NCI-H510A (cell line): ENCODE data around the gene ARL8A.

Experiments used
- DNase-seq: peaks from one replicate; lab custom pipeline; 2025; lab: John Stamatoyannopoulos, UW

ARL8A gene

DNA sequence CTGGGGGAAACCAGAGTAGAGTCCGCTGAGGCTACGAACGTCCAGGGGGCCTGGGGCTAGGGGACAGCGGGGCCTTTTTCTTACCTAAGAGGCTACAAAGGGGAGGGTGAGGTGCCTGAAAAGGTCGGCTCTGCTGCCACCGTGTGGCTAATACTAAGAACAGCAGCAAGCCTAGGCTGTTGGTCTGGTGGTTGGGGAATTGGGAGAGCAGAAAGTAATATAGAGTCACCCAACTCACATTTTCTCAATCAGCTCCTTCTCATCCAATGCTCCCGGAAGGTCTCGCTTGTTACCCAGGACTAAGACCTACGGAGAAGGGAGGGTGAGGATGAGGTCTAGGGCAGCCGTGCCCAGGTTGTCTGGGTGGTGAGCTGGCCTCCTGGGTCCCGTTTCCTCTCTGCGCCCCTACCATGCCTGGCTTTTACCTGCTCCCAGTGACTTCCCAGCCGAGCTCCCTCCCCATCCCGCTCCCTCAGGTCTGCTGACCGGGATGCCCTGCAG is 9.3 kb downstream of the ARL8A start:
- peak; percentile 25 for DNase-seq

DNA sequence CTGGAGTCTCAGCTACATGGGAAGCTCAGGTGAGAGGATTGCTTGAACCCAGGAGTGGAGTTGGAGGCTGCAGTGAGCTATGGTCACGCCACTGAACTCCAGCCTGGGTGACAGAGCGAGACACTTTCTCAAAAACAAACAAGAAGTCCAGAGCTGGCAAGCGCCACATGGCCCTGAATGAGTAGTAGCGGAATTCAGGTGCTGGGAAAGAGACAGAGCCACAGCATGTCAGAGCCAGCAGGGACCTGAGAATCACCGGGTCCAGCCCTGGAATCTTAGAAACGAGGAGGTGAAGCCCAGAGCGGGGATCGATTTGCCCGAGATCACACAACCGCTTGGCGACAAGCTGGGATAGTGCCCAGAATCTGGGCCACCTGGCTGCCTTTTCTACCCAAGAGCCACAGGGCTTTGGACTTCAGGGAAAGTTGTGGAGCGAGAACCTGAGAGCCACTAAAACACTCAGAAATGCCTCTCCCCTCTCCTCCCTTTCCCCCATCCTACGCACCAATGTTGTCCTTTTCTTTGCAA is 9.8 kb downstream of the ARL8A start:
- DNase-seq, result no peak

DNA sequence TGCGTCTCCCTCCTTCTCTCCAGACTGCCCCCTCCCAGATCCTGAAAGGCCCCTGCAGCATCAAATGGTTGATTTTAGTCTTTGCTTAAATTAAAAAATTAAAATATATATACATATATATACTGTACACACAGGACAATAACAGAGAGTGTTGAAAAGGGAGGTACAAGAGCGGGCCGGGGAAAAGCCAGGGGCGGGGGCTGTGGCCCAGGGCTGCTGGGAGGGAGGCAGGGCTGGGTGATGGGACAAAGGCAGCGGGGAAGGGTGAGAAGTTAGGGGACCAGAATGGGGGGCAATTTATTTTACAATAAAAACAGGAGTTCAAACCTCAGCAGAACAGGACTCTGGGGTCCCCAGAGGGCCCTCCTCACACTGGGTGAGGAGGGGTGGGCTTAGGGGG is 10.5 kb downstream of the ARL8A start:
- no peak for DNase-seq

DNA sequence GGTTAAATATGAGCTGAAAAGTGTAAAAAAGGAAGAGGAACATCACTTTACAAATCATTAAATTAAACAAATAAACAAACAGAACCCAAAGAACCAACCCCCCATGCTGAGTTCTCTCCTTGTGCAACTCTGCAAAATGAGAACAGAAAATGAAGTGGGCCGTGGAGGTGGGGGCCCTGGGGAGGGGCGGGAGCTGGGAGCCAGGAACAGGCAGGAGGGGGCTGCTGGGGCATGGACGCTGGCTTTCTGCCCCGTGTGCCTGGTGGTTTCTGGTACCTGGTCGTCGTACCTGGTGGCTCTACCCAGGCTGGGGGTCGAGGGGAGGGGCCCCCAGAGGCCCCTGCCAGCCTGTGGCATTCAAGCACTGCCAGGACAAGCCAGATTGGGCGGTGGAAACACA is 11.0 kb downstream of the ARL8A start:
- no peak for DNase-seq

DNA sequence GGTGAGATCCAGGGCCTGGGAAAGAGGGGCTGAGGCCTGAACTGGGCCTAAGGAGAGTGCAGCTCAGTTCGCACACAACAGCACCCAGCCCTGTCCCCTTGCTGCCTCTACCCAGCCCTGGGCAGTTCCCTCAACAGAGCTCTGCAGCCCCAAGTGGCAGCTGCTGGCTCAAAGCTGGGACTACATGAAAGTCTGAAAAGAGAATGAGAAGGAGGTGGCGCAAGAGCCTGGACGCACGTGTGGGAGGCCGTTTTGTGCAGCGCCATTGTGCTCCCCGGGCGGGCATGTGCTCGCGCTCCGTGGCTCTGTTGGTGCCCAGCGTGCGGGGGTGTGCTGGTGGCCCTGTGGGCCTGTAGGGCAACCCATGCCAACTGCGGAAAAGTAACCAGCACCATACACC is 11.5 kb downstream of the ARL8A start:
- DNase-seq, result no peak

DNA sequence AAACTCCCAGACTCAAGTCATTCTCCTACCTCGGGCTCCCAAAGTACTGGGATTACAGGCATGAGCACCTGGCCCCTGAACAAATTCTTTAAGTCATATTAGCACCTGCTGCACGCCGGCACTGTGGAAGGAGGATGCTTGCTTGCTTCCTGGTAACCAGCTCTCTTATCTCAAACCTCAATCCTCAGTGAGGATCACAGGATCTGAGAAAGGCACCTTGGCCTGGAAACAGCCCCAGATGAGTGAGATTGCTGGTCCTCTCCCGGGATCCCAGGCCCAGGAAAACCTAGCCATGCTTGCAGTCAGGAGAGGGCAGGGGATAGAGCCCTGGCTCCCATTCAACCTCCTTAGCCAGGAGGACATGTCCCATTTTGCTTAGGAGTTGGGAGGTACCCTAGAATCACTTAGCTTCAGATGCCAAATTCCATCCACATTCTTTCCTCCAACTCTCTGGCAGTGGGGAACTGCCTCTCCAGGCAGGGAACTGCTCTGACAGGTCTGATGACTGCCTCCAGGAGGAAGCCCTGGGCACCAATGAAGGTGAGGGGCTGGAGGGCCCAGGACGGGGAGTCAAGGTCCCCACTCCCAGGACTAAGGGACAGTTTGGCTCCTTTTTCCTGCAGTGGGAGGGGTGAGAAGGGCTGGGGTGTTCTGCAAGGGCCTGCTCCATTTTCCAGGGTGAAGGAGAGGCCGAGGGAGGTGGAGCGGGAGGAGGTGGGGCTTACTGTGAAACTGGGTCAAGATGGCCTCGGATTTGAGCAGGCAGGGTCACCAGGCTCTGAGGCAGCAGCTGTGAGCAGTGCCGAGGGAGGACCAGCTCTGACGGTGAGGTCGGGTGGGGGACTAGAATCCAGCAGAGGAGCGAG is 12.3 kb downstream of the ARL8A start:
- DNase-seq, result no peak

DNA sequence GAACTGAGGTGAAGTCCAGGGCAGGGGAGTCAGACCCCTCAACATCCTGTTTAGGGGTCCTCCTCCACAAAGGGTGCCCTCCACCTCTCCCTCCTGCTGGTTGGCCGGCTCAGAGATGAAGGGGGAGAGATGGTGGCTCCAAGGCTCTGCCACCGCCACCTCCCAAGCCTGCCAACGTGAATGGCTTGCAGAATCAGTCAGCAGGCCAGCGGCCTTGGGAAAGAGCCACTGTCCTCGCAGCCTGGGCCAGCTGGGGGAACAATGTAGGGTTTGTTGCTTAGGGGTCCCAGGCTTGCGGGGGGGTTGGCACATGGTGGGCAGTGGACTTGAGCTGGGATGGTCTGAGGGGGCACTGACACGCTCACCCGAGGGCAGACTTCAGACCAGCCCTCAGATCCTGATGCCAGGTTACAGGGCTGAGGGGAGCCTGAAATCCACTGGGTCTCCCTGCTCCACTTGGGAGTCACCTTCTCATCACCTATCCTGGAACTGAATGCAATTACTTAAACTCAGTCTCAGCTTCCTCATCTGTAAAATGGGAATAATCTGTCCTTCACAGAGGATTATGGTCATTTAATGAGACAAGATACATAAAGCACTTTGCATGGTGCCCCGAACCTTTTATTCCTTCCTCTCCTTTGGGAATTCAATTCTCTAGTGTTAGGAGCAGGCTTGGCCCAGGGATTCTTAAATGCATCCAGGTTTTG is 13.6 kb downstream of the ARL8A start:
- no peak for DNase-seq

DNA sequence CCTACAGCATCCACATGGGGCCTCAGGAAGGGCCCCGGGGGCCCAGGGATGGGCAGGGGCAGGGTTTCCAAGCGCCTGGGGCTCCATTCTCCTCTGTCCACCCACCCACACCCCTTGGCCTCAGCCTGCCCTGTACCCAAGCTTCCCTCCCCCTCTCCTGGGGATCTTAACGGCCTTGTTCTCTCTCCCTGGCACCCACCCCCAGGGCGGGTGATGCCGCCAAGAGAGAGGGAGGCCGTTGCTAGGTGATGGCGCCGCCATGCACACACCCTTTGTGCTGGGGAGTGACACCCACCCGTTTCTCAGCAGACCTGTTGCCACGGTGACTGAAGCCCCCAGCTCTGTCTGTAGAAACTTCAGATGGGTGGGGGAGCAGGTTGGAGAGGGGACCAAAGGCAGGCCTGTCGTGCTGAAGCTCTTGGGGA is 14.2 kb downstream of the ARL8A start:
- no peak for DNase-seq

DNA sequence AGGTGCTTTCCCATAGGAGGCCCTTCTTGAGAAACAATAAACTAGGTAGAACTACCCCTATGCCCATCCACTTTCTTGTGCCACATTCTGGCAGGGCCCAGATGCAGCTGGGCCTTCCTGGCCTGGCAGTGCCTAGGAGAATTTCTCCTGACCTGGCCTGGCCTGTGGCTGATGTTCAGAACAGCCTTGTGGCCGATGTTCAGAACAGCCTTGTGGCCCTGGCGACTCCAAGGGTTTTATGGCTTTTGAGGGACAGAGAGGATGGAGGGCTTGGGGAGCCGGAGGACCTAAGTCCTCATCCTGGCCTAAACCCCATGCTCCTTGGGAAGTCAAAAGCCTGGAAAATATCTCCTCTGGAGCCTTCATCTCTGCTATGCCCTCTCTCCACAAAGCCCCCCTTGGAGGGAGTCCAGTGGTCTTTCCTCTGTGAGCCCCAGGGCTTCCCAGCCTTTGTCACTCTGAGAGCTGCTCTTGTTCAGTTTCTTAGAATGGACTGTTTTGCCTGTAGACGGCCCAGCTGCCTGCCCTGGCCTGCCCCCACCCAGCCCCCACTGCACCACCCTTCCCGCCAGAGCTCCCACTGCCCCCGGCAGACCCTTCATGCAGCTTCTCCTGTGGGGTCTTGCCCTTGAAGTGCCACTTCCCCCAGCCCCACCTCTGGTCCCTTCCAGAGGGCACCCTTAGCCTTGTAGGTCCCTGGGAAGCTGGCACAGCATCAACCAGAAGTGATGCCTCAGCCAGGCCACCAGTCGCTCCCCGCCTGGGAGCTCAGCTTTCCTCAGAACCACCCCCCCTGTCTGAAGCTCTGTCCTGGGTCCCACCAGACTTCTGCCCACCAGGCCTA is 14.9 kb downstream of the ARL8A start:
- DNase-seq, result no peak

DNA sequence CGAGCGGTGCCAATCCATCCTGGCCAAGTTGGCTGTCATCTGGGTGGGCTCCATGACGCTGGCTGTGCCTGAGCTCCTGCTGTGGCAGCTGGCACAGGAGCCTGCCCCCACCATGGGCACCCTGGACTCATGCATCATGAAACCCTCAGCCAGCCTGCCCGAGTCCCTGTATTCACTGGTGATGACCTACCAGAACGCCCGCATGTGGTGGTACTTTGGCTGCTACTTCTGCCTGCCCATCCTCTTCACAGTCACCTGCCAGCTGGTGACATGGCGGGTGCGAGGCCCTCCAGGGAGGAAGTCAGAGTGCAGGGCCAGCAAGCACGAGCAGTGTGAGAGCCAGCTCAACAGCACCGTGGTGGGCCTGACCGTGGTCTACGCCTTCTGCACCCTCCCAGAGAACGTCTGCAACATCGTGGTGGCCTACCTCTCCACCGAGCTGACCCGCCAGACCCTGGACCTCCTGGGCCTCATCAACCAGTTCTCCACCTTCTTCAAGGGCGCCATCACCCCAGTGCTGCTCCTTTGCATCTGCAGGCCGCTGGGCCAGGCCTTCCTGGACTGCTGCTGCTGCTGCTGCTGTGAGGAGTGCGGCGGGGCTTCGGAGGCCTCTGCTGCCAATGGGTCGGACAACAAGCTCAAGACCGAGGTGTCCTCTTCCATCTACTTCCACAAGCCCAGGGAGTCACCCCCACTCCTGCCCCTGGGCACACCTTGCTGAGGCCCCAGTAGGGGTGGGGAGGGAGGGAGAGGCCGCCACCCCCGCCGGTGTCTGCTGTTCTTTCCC is 16.5 kb downstream of the ARL8A start:
- no peak for DNase-seq

DNA sequence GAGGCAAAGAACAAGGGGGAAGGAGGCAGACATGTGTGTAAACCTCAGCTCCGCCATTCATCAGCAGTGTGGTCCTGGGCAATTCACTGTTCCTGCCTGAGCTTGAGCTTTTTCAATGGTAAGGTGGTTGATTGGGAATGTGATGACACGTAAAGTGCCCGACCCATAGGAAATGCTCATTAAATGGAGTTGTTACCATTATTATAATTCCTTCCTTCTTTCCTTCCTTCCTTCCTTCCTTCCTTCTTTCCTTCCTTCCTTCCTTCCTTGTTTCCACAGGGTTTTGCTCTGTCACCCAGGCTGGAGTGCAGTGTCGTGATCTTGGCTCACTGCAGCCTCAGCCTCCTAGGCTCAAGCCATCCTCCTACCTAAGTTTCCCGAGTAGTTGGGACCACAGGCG is 17.5 kb downstream of the ARL8A start:
- no peak for DNase-seq

DNA sequence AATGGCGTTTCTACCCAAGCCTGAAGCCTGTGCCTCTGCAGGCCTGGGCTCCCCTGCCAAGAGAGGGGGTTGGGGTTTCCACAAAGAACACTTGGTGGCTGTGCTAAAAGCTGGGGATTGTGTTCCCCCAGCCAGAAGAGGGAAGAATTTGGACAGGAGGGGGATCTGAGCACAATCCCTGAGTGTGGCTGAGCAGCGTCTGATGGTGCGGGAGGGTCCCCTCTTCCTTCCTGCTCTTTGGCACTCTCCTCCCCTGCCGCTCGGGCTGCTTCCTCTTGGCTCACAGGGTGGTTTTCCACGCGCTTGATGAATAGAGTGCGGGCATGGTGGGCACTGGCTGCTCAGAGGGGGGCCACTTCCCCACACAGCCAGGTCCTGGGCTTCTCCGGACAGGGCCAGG is 18.1 kb downstream of the ARL8A start:
- no peak for DNase-seq

DNA sequence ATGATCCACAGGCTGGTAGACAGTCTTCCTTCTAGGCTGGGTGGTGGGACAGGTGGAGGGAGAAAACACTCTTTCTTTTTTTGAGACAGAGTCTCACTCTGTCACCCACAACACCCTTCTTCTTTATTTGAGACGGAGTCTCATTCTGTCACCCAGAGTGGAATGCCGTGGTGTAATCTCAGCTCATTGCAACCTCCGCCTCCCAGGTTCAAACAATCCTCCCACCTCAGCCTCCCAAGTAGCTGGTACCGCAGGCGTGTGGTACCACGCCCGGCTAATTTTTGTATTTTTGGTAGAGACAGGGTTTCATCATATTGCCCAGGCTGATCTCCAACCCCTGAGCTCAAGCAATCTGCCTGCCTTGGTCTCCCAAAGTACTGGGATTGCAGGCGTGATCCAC is 18.9 kb downstream of the ARL8A start:
- no peak for DNase-seq

DNA sequence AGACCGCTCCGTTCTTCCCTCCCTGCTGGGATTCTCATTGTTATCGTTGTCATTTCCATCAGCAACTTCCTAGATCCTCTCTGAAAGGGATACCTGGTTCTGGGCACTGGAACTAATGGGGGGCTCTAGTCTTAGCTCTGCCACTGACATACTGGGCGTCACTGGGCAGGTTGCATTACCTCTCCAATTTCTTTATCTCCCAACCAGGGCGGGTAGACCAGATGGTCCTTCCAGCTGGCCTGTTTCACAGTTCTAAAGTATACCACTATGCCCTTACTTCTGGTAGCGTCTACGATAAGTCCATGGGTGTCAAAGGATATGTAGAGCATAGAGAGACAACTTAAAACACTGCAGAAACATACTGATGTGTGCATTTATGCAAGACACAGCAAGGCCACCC is 20.4 kb downstream of the ARL8A start:
- DNase-seq, result no peak

DNA sequence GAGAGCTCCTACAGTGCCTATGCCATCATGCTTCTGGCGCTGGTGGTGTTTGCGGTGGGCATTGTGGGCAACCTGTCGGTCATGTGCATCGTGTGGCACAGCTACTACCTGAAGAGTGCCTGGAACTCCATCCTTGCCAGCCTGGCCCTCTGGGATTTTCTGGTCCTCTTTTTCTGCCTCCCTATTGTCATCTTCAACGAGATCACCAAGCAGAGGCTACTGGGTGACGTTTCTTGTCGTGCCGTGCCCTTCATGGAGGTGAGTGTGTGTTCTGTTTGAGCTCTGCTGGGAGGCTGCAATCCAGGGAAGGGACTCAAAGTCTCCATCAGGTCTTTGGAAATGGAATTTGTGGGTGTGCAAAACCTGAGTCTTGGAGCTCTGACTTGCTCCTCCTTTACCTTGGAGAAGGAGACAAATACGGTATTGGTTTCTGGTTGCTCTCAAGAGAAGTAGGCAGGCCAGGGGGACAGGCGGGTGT is 21.2 kb downstream of the ARL8A start:
- DNase-seq, result no peak

DNA sequence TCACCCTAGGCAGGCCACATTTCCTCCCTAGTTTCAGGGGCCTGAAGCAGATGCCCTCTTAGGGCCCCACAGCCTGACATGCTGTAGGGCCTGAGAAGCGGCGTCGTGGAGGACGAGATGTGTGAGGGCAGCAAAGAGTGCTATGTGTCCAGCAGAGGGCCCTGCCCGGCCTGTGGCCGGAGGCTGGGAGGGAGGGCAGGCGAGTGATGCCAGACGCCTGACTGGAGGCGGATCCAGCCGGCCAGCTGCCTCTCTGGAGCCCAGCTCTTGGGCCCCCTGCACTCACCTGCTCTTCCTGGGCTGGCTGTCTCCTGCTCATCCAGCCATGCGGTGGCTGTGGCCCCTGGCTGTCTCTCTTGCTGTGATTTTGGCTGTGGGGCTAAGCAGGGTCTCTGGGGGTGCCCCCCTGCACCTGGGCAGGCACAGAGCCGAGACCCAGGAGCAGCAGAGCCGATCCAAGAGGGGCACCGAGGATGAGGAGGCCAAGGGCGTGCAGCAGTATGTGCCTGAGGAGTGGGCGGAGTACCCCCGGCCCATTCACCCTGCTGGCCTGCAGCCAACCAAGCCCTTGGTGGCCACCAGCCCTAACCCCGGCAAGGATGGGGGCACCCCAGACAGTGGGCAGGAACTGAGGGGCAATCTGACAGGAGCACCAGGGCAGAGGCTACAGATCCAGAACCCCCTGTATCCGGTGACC is 21.8 kb downstream of the ARL8A start, which contains the start of gene GPR37L1:
TSS of gene GPR37L1 (plus strand) at position 279 of the 697 bp plus-strand sequence. CDS start at position 326, 47 bp downstream.
- DNase-seq, result peak; percentile 58

DNA sequence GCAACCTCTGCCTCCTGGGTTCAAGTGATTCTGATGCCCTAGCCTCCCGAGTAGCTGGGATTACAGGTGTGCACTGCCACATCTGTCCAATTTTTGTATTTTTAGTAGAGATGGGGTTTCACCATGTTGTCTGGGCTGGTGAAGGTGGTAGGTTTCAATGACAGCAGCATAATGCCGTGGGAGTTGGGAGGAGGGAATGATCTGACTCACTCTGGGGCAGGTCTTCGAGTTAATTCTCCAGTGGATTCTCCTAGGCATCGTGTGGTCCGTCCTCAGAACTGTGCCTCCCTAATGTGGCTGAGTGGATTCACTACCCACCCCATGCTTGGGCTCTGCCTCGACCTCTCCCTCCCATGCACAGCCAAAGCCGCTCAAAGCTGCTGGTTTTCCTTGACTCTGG is 23.5 kb downstream of the ARL8A start:
- DNase-seq, result no peak

DNA sequence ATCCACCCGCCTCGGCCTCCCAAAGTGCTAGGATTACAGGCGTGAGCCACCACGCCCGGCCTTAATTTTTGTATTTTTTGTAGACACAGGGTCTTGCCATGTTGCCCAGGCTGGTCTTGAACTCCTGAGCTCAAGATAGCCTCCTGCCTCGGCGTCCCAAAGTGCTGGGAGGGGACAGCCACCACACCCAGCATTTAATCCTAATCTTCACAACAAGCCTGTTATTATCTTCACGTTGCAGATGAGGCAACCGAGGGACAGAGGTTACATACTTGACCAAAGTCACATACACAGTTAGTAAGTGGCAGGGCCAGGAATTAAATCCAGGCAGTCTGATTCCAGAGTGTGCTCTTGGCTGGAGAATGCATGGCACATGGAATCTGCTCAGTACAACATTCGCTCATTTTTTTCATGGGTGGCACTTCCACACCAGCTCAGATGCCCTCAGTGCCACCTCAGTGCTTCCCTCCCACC is 26.6 kb downstream of the ARL8A start:
- no peak for DNase-seq

DNA sequence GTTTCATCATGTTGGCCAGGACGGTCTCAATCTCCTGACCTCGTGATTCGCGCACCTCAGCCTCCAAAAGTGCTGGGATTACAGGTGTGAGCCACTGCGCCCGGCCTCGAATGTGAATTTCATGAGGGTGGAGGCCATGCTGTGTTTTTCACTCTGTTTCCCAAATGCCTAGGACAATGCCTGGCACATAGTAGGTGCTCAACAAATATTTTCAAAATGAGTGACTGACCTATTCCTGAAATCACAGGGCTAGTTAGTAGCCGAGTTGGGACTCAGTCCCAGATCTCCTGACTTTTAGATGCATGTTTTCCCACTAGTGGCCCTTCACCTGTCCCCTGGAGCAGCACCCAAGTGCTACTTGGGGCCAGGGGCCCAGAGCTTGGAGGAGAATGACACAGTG is 28.2 kb downstream of the ARL8A start:
- no peak for DNase-seq

DNA sequence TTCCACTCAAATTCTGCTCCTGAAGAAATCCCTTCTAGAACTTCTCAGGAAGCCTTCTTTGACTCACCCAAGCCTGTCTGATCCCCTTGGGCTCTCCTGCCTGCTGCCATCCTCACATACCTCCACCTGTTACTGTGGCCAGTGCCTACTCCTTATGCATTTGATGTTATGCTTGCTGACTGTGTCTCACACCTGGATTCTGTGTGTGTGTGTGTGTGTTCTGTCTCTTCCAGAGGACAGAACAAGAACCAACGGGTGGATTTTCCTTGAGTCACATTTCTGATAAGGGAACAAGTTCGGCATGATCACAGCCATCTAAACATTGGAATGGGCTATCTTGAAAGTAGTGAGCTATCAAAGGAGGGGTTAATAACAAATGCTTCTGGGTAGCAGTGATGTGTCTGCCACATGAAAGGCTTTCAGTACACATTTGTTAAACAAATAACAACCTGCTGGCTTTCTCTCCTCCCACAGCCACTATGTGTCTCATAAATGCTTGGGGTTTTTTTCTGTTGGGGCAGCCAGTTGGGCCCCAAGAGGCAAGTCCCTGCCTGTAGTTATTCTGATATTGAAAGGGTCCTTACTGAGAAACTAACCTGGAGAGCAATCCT is 30.7 kb downstream of the ARL8A start:
- no peak for DNase-seq
